ENCODE data around the gene RTKN2. TPM values are rescaled to one million over a fixed set of nuclear protein-coding genes. Genes with fewer than 3 reads are reported as not detected.

Gene RTKN2
- polyA plus RNA-seq, 1 of the 3 experiments (the other 2 are of a cell fraction): 1.4 TPM

- H3K4me2 ChIP-seq: no peak overlapping the region
- no peak overlapping the region for H3K27ac ChIP-seq (ENCODE audit: low read depth in 2 of 2, low read length in 1 of 2)
- ChIA-PET POLR2A (no interaction called here), CTCF (interaction anchor here (1.0 kb wide), 1 partner anchor 59 kb away, joined by 3 read pairs; no protein-coding TSS in a partner anchor)
- no peaks in the 10 kb centered on the region for H3K4me1 ChIP-seq (ENCODE audit: control insufficient read depth in 1 of 2, insufficient read depth in 2 of 2, low read depth in 1 of 2, low read length in 1 of 2)
- 94% methylated on average over 7 of the region's 7 CpGs for WGBS (ENCODE audit: low lambda C conversion rate)
- H3K9ac ChIP-seq: no peak overlapping the region
- H3K36me3 ChIP-seq (replicated peaks in 1 of 2; ENCODE audit: control insufficient read depth in 1 of 2, insufficient read depth in 2 of 2, low read length in 1 of 2): no peaks in the 10 kb centered on the region
- no peaks in the 10 kb centered on the region for H3K79me2 ChIP-seq (ENCODE audit: insufficient read depth)
- no peaks in the 10 kb centered on the region for H3F3A ChIP-seq (replicated peaks; ENCODE audit: insufficient read depth)
- DNase-seq: no peak
- no peak for TF ChIP-seq MXI1 (IDR thresholded peaks at IDR 0.05; ENCODE audit: low read depth, low read length)
- no peak for TF ChIP-seq NRF1 (IDR thresholded peaks at IDR 0.05; ENCODE audit: low read depth, low read length)
- TF ChIP-seq GATA2 (CRISPR knock-in tag; IDR thresholded peaks at IDR 0.05): no peak
- TF ChIP-seq FOXM1 (IDR thresholded peaks at IDR 0.05; ENCODE audit: low read depth): no peak
- TF ChIP-seq REST (IDR thresholded peaks at IDR 0.05; ENCODE audit: low read depth, low read length): no peak
- no peak for TF ChIP-seq IRF3 (IDR thresholded peaks at IDR 0.05; ENCODE audit: low read depth, low read length)
- no peak for TF ChIP-seq TCF12 (IDR thresholded peaks at IDR 0.05)
- TF ChIP-seq RXRA (IDR thresholded peaks at IDR 0.05; ENCODE audit: borderline replicate concordance, low read depth): no peak
- TF ChIP-seq NFIC (IDR thresholded peaks at IDR 0.05; ENCODE audit: borderline replicate concordance): no peak
- TF ChIP-seq JUND (IDR thresholded peaks at IDR 0.05): no peak
- H3K9me2 ChIP-seq: no peaks in the 10 kb centered on the region
- no peaks in the 10 kb centered on the region for H3K27me3 ChIP-seq (ENCODE audit: insufficient read depth)
- no peaks in the 10 kb centered on the region for H4K20me1 ChIP-seq (ENCODE audit: insufficient read depth)
- H2AFZ ChIP-seq (ENCODE audit: low read depth): no peak overlapping the region
- H3K4me3 ChIP-seq (ENCODE audit: low read depth in 2 of 2, low read length in 1 of 2): no peak overlapping the region
- no peaks in the 10 kb centered on the region for H3K9me3 ChIP-seq
Measured at GRCh38 chr10:62303922-62304321, 35.3 kb upstream of the RTKN2 start.

GRCh38 chr10:62302760-62303159, 34.1 kb upstream of the RTKN2 start:
- ChIA-PET CTCF (no interaction called here), POLR2A (no interaction called here)

More at GRCh38 chr10:62302760-62303159, 34.1 kb upstream of the RTKN2 start:
- H3K4me2 ChIP-seq: no peak overlapping the region
- no peak overlapping the region for H3K4me3 ChIP-seq (ENCODE audit: low read depth in 2 of 2, low read length in 1 of 2)
- no peak for TF ChIP-seq RXRA (IDR thresholded peaks at IDR 0.05; ENCODE audit: borderline replicate concordance, low read depth)
- no peak for TF ChIP-seq GABPA (IDR thresholded peaks at IDR 0.05; ENCODE audit: low read depth)
- no peak for TF ChIP-seq RFX5 (IDR thresholded peaks at IDR 0.05; ENCODE audit: low read length)
- TF ChIP-seq FOXJ3 (CRISPR knock-in tag; IDR thresholded peaks at IDR 0.05): no peak
- no peak for TF ChIP-seq EP300 (IDR thresholded peaks at IDR 0.05; ENCODE audit: borderline replicate concordance in 1 of 2, low read depth in 1 of 2, low read length in 1 of 2)
- 87% methylated on average over 4 of the region's 4 CpGs for WGBS (ENCODE audit: low lambda C conversion rate)
- DNase-seq: no peak
- H3K27me3 ChIP-seq (ENCODE audit: insufficient read depth): no peaks in the 10 kb centered on the region
- H2AFZ ChIP-seq (ENCODE audit: low read depth): no peak overlapping the region
- H3K36me3 ChIP-seq (replicated peaks in 1 of 2; ENCODE audit: control insufficient read depth in 1 of 2, insufficient read depth in 2 of 2, low read length in 1 of 2): no peaks in the 10 kb centered on the region
- no peak overlapping the region for H3K27ac ChIP-seq (ENCODE audit: low read depth in 2 of 2, low read length in 1 of 2)
- H3K79me2 ChIP-seq (ENCODE audit: insufficient read depth): no peaks in the 10 kb centered on the region
- no peaks in the 10 kb centered on the region for H3K4me1 ChIP-seq (ENCODE audit: control insufficient read depth in 1 of 2, insufficient read depth in 2 of 2, low read depth in 1 of 2, low read length in 1 of 2)
- H3F3A ChIP-seq (replicated peaks; ENCODE audit: insufficient read depth): no peaks in the 10 kb centered on the region
- no peak overlapping the region for H3K9ac ChIP-seq
- no peaks in the 10 kb centered on the region for H3K9me3 ChIP-seq
- no peaks in the 10 kb centered on the region for H3K9me2 ChIP-seq
- no peaks in the 10 kb centered on the region for H4K20me1 ChIP-seq (ENCODE audit: insufficient read depth)
